T-helper 2 cell treated with Interferon-gamma antibody and Interleukin-4, amounts not matched to agents 5 μg/mL and 100 μg/mL, for 36 hours (primary cell): Measurements from ENCODE around the gene SBNO2.

ENCODE experiments used
- DNase-seq: peaks from one replicate; pipeline ENCODE4 v3.0.0; 2021; ENCODE audit warnings: low spot score
- H3K27ac Mint-ChIP-seq: one replicate; pipeline ENCODE4 v1.8.0; 2021; ENCODE audit warnings: mild to moderate bottlenecking, mixed read lengths
- H3K27me3 Mint-ChIP-seq: one replicate; pipeline ENCODE4 v1.8.0; 2021; ENCODE audit warnings: low read depth, mixed read lengths
- H3K36me3 Mint-ChIP-seq: one replicate; pipeline ENCODE4 v1.8.0; 2021; ENCODE audit warnings: low read depth, mixed read lengths
- H3K4me1 Mint-ChIP-seq: one replicate; pipeline ENCODE4 v1.8.0; 2021; ENCODE audit warnings: low read depth, mixed read lengths
- H3K4me3 Mint-ChIP-seq: one replicate; pipeline ENCODE4 v1.8.0; 2022; ENCODE audit warnings: mild to moderate bottlenecking, moderate library complexity, mixed read lengths
- H3K9me3 Mint-ChIP-seq: one replicate; pipeline ENCODE4 v1.8.0; 2021; ENCODE audit warnings: mixed read lengths

SBNO2 gene

DNA sequence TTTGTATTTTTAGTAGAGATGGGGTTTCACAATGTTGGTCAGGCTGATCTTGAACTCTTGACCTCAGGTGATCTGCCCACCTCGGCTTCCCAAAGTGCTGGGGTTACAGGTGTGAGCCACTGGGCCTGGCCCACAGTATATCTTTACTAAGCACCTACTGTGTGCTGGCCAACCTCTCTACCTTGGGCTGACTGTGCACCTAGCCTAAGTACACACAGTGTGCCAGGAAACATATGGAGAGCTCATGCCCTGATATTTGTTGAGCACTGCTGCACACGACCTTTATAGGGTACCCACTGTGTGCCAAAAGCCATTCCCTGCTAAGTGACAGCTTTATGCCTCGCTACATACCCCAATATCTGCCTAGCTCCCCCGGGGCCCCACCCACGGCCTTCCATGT lies 113.4 kb downstream of the SBNO2 start:
- H3K9me3 Mint-ChIP-seq: no peaks in the 10 kb centered on the region
- H3K4me3 Mint-ChIP-seq: no peak overlapping the region
- H3K4me1 Mint-ChIP-seq: peaks cover 25% of the 10 kb centered on the region
- DNase-seq: no peak
- H3K27ac Mint-ChIP-seq: no peak overlapping the region
- H3K36me3 Mint-ChIP-seq: peaks cover 10% of the 10 kb centered on the region
- no peaks in the 10 kb centered on the region for H3K27me3 Mint-ChIP-seq

DNA sequence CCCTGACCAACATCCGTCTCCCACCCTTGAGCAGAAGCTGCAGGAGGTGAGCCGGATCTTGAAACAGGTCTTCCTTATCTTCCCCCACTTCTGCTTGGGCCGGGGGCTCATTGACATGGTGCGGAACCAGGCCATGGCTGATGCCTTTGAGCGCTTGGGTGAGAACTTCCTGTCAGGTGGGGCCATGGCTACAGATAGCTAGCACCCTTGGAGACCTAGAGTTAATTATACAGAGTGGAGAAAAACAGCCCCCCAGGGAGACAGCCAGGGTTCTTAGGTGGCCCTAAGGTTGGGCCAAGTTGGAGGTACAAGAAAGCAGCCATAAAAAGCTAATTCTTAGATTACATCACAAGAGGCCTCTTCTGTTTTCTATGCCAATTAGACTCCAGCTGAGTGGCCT lies 116.0 kb downstream of the SBNO2 start:
- Mint-ChIP-seq H3K9me3 (no peaks in the 10 kb centered on the region), H3K4me1 (peaks cover 10% of the 10 kb centered on the region), H3K4me3 (no peak overlapping the region), H3K27me3 (no peaks in the 10 kb centered on the region), H3K27ac (no peak overlapping the region), H3K36me3 (peaks cover 10% of the 10 kb centered on the region)
- DNase-seq: no peak
